GM12801 (cell line): Measurements from ENCODE around the gene LHX3.

Source experiments
- TF ChIP-seq, protein P1 (sequence below): IDR thresholded peaks from one replicate; pipeline ENCODE4 v1.5.1; 2011; ENCODE audit warnings: control low read depth; ENCODE audit not compliant: insufficient read length; ENCODE audit errors: extremely low read depth

Gene LHX3

DNA sequence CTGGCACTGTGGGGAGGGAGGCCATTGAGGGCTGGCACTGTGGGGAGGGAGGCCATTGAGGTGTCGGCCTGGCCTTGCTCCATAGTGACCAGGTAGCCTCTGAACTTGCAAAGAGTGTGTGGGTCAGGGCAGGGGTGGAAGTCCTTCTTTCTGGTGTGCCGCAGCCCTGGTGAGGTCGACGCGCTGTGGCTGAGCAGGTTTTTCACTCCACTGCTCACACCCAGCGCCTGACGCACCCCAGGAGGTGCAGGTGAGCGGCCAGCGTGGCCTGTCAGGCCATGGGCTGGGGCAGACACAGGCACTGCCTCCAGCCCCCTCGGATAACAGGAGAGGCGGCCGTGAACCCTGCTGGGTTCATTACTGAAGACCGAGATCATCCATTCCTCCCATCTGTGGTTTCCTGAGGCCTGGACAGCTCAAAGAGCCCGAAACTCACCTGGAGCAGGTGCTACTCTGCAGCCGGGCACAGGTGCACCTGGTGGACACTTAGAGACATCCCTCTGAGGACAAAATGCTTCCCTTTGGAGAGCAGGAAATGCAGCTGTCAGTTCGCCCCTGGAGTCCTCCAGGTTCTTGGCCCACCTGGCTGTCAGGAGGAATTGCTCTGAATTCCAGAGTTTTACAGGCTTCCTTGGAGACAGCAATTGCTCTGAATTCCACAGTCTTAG lies 32.4 kb downstream of the LHX3 start:
- TF ChIP-seq, protein P1, sequence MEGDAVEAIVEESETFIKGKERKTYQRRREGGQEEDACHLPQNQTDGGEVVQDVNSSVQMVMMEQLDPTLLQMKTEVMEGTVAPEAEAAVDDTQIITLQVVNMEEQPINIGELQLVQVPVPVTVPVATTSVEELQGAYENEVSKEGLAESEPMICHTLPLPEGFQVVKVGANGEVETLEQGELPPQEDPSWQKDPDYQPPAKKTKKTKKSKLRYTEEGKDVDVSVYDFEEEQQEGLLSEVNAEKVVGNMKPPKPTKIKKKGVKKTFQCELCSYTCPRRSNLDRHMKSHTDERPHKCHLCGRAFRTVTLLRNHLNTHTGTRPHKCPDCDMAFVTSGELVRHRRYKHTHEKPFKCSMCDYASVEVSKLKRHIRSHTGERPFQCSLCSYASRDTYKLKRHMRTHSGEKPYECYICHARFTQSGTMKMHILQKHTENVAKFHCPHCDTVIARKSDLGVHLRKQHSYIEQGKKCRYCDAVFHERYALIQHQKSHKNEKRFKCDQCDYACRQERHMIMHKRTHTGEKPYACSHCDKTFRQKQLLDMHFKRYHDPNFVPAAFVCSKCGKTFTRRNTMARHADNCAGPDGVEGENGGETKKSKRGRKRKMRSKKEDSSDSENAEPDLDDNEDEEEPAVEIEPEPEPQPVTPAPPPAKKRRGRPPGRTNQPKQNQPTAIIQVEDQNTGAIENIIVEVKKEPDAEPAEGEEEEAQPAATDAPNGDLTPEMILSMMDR = no peak

DNA sequence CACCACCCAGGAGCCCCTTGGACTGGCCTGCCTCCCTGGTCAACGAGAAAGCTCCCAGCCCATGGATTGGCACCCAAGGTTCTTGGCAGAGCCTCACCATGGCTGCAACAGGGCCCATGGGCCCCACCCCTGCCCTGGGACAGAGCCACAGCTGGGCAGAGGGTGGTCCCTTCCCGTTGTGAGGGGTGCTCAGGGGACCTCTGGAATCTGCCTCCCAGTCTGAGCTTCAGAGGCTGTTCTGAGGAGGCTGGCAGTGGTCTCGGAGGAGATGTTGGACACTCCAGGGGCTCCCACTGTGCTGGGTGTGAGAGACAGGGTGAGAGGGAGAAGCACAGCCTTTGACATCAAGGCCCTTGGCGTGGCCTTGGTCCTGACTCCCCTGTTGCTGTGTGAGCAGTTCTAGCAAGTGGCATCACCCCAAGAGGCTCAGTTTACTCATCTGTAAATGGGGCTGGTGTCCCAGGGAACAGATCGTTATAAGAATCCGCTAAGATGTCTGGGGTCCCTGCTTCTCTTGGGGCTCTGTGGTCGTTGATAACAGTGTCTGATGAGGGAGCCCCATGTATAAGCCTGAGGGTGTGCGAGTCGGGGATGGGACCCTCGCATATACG lies 33.0 kb downstream of the LHX3 start:
- TF ChIP-seq, protein P1 = no peak

DNA sequence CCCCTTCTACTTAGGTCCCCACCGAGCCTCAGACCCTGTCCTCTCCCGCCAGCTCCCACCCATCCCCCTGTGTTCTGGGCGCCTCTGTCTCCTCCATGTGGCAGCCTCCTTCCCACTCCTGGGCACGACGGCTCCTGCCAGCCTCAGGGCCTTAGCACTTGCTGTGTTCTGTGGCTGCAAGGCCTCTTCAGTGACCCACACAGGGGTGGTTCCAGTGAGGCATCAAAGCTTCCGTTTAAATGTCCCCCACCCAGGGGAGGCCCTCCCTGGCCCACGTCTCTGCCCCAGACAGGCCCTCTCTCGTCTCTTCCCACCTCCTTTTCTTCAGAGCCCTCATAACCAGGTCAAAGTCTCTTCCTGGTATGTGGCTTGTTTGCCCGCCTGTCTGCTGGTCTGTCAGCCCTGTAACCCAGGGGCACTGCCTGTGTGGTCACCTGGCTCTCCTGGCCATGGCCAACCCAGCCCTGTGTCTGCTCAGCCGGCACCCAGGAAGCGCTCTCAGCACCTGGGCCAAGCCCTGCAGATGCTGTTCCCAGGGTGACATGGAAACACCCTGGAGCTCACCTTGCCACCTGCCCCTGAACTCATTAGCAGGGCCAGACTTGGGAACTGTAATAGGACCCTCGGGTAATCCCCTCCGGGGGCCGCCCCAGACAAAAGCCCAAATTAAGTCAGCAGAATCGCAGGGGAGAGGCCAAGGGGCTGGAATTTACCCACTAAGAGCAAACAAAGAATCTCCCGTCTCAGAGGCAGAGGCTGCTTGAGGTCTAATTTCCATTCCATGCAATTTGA lies 33.7 kb downstream of the LHX3 start:
- TF ChIP-seq, protein P1 = no peak

DNA sequence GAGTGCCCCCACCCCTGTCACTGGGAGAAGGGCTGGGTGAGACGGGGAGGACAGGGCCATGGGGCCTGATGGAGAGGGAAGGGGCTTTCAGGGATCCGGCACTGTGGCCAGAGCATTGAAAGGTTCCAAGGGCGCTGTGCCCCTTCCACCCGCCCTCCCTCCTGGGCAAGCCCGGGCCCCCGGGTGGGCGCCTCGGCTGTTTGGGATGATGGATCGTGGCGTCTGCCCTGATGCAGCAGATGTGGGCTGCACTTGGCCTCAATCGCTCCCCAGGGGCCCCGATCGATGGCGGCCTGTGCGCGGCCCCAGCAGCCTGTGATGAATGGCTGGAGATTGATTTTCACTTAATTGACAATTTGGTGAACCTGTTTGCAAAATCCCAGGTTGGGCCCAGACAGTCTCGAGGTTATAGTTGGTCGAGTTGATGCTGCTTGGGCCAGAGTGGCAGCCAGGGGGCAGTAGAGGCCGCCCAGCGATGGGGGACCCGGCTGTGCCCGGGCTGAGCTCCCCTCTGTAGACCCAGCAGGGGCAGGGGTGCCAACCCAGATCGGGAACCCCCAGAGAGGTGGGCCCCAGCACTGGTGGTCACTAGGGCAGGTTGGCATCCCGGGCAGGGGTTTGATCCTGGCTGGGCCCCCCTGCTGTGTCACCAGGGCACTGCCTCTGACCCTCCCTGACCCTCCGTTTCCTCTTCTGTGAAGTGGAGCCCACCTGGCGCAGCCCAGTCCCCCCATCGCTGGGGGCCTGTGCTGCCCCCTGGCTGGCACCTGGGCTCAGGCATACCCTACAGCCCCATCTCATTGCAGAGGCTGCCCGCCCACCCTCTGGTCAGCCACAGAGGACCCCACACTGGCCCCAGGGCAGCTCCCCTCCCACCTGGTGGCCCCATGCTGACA lies 34.7 kb downstream of the LHX3 start:
- TF ChIP-seq, protein P1 = no peak

DNA sequence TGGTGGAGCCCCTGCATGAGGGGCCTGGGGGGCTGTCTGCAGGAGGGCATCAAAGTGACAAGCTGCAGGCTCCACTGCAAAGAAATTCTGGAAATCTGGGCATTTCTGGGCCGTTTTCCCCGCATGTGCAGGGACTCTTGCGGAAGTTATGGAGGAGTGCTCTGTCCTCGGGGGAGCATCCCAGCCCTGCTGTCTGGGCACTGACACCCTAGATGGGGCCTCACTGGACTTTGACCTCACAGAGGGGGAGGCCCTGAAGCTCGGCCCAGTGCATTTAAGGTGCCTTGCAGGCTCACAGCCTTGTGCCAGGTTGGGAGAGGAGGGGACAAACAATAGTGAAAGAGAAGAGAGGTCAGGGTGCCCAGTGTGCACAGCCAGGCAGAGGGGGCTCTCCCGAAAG lies 35.4 kb downstream of the LHX3 start:
- TF ChIP-seq, protein P1 = no peak

DNA sequence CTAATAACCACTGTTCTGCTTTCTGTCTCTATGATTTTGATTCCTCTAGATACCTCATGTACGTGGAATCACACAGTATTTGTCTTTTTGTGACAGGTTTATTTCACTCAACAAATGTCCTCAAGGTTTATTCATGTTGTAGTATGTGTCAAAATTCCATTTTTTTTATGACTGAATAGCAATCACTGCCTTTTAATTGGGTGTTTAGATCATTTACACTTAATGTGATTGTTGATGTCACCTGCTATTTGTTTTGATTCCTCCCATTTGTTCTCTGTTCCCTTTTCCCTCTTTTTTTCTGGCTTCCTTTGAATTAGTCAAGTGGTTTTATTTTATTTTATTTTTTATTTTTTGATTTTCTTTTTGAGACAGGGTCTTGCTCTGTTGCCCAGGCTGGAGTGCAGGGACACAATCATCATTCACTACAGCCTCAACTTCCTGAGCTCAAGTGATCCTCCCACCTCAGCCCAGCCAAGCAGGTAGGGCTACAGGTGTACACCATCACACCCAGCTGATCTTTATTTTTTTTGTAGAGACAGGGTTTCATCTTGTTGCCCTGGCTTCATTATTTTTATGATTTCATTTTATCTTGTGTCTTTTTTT lies 41.6 kb downstream of the LHX3 start:
- TF ChIP-seq, protein P1 = no peak
